ENCODE results near the gene FRY. TPM values are rescaled to one million over a fixed set of nuclear protein-coding genes. Genes with fewer than 3 reads are reported as not detected.

Gene FRY
- polyA plus RNA-seq, 3 donors: 53.5 to 59.8 (median 58.9) TPM

DNA sequence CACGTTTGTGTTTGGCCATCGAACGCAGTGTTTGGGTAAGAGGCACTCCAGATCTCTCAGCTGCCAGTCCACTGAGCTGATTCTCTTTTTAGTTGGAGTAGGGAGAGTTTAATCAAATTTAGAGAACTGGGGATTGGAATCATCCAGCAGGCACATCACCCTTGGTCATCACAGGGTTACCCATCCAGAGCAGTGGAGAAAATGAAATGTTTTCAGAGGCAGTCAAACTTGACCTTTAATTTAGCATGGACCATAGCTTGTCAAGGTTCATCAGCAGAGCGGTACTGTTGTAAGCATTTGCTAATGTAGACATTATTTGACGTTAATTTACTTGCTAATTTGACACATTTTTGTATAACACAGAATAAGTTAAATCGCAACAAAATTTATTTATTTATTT lies 18.4 kb upstream of the FRY start:
- no peak for DNase-seq (ENCODE audit: low read depth in 3 of 3, low spot score in 2 of 3)

- DNase-seq (ENCODE audit: low read depth in 3 of 3, low spot score in 2 of 3): no peak
Observed at GRCh38 chr13:32016119-32016518, 15.5 kb upstream of the FRY start.

DNA sequence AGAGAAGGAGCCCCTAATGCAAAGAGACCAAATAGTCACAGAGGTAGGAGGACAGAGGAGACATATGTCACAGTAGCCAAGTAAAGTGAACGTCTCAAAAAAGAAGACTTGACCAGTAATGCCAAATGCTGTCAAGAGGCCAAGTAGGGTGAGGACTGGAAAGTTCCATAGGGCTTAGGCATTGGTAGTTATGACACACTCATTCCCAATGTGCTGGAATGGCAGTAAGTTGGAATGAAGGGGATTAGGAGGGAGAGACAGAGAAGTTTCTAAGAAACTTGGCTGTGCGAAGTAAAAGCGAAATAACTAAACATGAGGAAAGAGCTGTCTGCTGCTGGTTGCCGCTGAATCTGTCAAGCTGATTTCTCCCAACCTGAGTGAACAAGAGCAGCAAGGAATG lies 14.9 kb upstream of the FRY start:
- no peak for DNase-seq (ENCODE audit: low read depth in 3 of 3, low spot score in 2 of 3)

GRCh38 chr13:32017474-32017873 lies 14.1 kb upstream of the FRY start:
- DNase-seq (ENCODE audit: low read depth in 3 of 3, low spot score in 2 of 3): no peak

DNA sequence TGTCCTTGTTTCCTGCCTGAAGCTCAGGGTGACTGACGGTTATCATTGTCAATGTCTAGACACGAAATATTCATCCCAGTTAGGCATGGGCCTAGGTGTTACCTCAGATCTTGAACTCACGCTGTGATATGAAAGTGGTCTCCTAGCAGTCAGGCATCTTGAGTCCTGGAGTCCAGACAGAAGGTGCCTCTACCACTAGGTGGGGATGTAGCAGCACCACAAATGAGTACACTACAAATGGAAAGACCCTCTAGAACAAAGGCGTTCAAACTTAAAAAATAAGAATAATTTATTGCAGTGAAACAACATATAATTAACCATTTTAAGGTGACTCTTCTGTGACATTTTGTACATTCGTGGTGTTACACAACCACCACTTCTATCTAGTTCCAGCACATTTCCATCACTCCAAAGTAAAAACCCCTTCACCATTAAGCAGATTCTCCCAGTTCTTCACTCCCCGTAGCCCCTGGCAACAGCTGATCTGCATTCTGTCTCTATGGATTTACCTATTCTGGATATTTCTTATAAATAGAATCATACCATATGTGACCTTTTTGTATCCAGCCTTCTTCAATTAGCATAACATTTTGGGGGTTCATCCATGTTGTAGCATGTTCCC lies 11.9 kb upstream of the FRY start:
- peak; percentile 53 to 76 (median 55) for DNase-seq (ENCODE audit: low read depth in 3 of 3, low spot score in 2 of 3)

DNA sequence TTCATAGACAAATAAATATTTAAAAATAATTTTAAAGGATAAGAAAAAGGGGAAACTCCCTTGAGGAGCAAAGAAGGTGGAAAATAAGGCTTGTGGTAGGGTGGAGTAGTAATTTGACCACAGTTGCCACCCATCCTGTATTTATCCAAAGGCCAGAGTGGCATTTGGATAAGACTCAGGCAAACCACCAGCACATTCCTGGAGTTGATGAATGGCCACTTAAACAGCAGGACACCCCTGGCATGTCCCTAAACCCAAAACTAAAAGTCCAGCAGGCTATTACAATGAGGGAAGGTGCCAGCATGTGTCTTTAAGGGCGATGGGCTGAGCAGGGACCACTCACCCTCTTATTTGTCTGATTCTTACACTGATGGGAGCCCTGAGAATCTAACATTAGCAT lies 9.8 kb upstream of the FRY start:
- DNase-seq (ENCODE audit: low read depth in 3 of 3, low spot score in 2 of 3): no peak

GRCh38 chr13:32022311-32022710 lies 9.3 kb upstream of the FRY start:
- DNase-seq (ENCODE audit: low read depth in 3 of 3, low spot score in 2 of 3): no peak

GRCh38 chr13:32023096-32023495 lies 8.5 kb upstream of the FRY start:
- DNase-seq (ENCODE audit: low read depth in 3 of 3, low spot score in 2 of 3): no peak

DNA sequence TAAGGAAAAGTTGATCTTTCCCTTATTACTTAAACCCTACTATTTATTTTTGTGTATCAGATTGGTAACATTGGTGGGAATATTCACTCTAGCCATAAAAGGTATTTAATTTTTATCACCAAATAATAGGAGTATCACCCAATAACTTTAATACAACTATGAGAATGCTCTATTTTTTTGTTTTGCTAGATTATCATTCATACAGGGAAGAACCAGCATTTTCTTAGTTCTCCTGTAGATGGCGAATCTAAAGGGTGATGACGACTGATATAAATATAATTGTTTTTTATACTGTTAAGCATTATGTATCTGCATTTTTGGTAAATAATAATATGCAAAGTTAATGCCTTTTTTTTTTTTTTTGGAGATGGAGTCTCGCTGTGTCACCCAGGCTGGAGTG lies 7.9 kb upstream of the FRY start:
- no peak for DNase-seq (ENCODE audit: low read depth in 3 of 3, low spot score in 2 of 3)

DNA sequence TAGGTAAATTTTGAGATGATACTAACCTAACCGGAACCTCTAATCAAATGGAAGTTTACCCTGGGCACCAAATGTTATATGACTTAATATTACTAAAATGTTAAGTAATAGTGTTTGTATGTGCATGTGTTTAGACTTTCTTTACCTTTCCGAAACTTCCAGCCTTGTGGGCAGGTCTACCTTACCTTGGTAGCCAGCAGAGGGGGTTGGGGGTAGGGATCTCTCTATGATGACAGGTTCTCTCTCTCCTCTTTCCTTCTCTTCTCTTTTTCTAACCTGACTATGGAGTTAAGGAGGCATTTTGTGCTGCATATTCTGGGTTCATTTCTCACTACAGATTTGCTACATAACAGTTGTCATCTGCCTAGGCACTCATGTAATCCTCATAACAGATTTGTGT lies 6.8 kb upstream of the FRY start:
- no peak for DNase-seq (ENCODE audit: low read depth in 3 of 3, low spot score in 2 of 3)

DNA sequence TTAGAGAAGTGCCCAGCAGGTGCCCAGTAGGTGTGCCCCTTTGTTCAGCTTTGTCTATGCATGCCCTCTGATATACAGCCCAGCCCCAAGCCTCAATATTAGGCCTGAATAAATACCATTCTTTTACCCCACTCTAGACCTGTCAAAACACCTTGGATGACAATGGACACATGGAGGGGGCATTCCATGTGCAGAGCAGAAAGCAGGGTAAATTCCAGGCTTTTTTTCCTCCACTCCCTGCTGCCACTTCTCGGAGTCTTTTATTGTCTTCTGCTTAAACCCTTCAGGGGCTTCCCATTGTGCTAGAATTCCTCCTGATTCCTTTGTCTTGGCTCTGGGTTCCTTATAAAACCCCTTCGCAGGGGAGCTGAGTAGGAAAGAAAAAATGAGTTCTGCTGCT lies 5.8 kb upstream of the FRY start:
- no peak for DNase-seq (ENCODE audit: low read depth in 3 of 3, low spot score in 2 of 3)

GRCh38 chr13:32026623-32027022 lies 5.0 kb upstream of the FRY start:
- DNase-seq (ENCODE audit: low read depth in 3 of 3, low spot score in 2 of 3): no peak

GRCh38 chr13:32028711-32029110 lies 2.9 kb upstream of the FRY start:
- DNase-seq (ENCODE audit: low read depth in 3 of 3, low spot score in 2 of 3): no peak

GRCh38 chr13:32029684-32030083 lies 1.9 kb upstream of the FRY start:
- no peak for DNase-seq (ENCODE audit: low read depth in 3 of 3, low spot score in 2 of 3)

- DNase-seq (ENCODE audit: low read depth in 3 of 3, low spot score in 2 of 3): no peak
Observed at GRCh38 chr13:32031815-32032370, 319 bp downstream of the FRY start.

DNA sequence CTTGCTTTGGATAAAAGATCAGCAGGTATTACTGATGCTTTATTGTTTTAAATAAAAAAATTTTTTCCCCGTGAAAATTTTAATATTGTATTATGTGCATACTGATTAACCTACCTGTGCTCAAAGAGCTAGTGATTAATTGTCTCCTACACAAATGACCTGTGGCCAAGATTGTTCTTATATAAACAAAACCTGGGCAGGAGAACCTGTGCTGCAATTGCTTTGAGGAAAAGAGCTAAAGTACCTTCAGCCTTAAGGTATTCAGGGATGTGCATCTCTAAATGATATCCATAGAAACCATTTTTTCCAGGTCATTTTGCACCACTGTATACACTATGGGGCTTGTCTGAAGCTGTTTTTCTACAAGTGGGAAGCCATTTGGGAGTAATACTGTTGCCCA lies 1.2 kb downstream of the FRY start:
- DNase-seq (ENCODE audit: low read depth in 3 of 3, low spot score in 2 of 3): no peak

GRCh38 chr13:32033744-32034143 lies 2.2 kb downstream of the FRY start:
- DNase-seq (ENCODE audit: low read depth in 3 of 3, low spot score in 2 of 3): no peak

DNA sequence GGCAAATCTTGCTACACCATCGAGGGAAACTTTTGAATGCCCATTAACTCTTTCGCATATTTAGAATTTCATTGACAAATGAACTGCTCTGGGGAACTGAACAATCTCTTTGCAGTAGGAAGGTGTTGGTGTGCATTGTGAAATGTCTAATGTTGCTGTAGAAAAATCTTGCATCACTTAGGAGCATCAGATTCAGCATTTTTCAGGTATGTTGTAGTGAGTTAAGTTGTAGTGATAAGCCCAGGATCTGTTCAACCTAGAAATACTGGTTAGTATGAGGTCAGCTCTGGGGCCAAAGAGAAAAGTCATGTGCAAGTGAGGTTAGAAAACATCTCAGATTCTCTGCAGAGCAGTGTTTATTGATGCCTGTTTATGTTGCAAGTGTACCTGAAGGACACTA lies 4.1 kb downstream of the FRY start:
- no peak for DNase-seq (ENCODE audit: low read depth in 3 of 3, low spot score in 2 of 3)

GRCh38 chr13:32036126-32036695 lies 4.6 kb downstream of the FRY start:
- no peak for DNase-seq (ENCODE audit: low read depth in 3 of 3, low spot score in 2 of 3)

- DNase-seq (ENCODE audit: low read depth in 3 of 3, low spot score in 2 of 3): no peak
Observed at GRCh38 chr13:32036757-32037156, 5.2 kb downstream of the FRY start.

DNA sequence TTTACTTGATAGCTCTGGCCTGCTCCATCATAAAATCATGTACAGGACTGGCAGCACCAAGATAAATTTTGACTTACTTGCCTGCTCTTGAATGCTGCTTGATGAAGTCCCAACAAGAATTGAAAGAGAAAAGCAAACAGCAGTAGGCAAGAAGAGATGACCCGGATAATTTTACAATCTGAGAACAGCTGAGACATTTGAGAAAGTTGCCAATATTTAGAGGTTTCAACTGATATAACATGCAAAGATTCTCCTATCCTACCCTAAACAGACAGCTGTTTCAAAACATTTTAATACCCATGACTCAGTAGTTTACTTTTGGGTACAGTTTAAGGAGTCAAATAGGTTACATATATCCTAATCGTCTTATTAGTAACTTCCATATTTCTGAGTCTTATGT lies 5.9 kb downstream of the FRY start:
- no peak for DNase-seq (ENCODE audit: low read depth in 3 of 3, low spot score in 2 of 3)

- DNase-seq (ENCODE audit: low read depth in 3 of 3, low spot score in 2 of 3): no peak
Observed at GRCh38 chr13:32038343-32038742, 6.8 kb downstream of the FRY start.

- DNase-seq (ENCODE audit: low read depth in 3 of 3, low spot score in 2 of 3): no peak
Observed at GRCh38 chr13:32039056-32039455, 7.5 kb downstream of the FRY start.
